ENCODE results near the gene SETBP1.
A peak's percentile ranks its signal among the peaks of the same experiment; 100 is the strongest.

SETBP1 gene

GRCh38 chr18:44836263-44836662, 155.6 kb downstream of the SETBP1 start:
- Histone ChIP-seq H2AK5ac (ENCODE audit: low read depth, low read length) (no peak overlapping the region), H2BK5ac (ENCODE audit: low read length) (no peak overlapping the region), H3K36me3 (replicated peaks in 1 of 2; ENCODE audit: control insufficient read depth in 2 of 2, insufficient read depth in 2 of 2, low read length in 2 of 2) (no peaks in the 10 kb centered on the region), H2BK120ac (ENCODE audit: low read depth, low read length) (no peak overlapping the region), H3K27ac (replicated peaks; ENCODE audit: low read length) (no peak overlapping the region), H4K91ac (ENCODE audit: low read depth, low read length, poor library complexity) (no peak overlapping the region), H3K14ac (ENCODE audit: low read length) (no peak overlapping the region), H3K9me3 (replicated peaks in 1 of 2; ENCODE audit: control insufficient read depth in 2 of 2, insufficient read depth in 1 of 2, low read depth in 1 of 2, low read length in 2 of 2) (no peaks in the 10 kb centered on the region), H3K18ac (ENCODE audit: low read length) (no peak overlapping the region), H2AFZ (ENCODE audit: low read length) (no peak overlapping the region), H3K4me2 (ENCODE audit: insufficient read depth, low read length, poor library complexity, severe bottlenecking) (no peak overlapping the region), H2BK15ac (ENCODE audit: low read length) (no peak overlapping the region), H2BK12ac (ENCODE audit: low read length) (no peak overlapping the region), H4K8ac (ENCODE audit: low read depth, low read length) (no peak overlapping the region), H3K9ac (ENCODE audit: low read depth, low read length, poor library complexity) (no peak overlapping the region), H3K79me1 (ENCODE audit: low read depth, low read length) (no peaks in the 10 kb centered on the region), H3K4ac (ENCODE audit: low read length) (no peak overlapping the region), H3K4me3 (ENCODE audit: low read length in 2 of 2) (no peak overlapping the region), H3K23ac (ENCODE audit: low read depth, low read length, poor library complexity) (no peak overlapping the region), H3K27me3 (ENCODE audit: control insufficient read depth in 3 of 3, insufficient read depth in 3 of 3, low read depth in 1 of 3, low read length in 3 of 3) (no peaks in the 10 kb centered on the region), H3K4me1 (ENCODE audit: control insufficient read depth in 2 of 2, insufficient read depth in 1 of 2, low read depth in 1 of 2, low read length in 2 of 2) (peaks cover 17 to 22% of the 10 kb centered on the region in 2 donors)
- DNase-seq (ENCODE audit: low spot score): no peak
- whole genome bisulfite sequencing, 2 donors (ENCODE audit: extremely low coverage in 2 of 2, insufficient read length in 2 of 2, insufficient replicate concordance in 1 of 2): no CpG with 5 or more reads among the region's 2 CpGs

- Histone ChIP-seq H3K27me3 (ENCODE audit: control insufficient read depth in 3 of 3, insufficient read depth in 3 of 3, low read depth in 1 of 3, low read length in 3 of 3) (no peaks in the 10 kb centered on the region), H3K14ac (ENCODE audit: low read length) (no peak overlapping the region), H2AK5ac (ENCODE audit: low read depth, low read length) (no peak overlapping the region), H4K8ac (ENCODE audit: low read depth, low read length) (no peak overlapping the region), H4K91ac (ENCODE audit: low read depth, low read length, poor library complexity) (no peak overlapping the region), H3K9ac (ENCODE audit: low read depth, low read length, poor library complexity) (no peak overlapping the region), H2BK5ac (ENCODE audit: low read length) (no peak overlapping the region), H2BK15ac (ENCODE audit: low read length) (no peak overlapping the region), H2BK120ac (ENCODE audit: low read depth, low read length) (no peak overlapping the region), H3K9me3 (replicated peaks in 1 of 2; ENCODE audit: control insufficient read depth in 2 of 2, insufficient read depth in 1 of 2, low read depth in 1 of 2, low read length in 2 of 2) (no peaks in the 10 kb centered on the region), H2AFZ (ENCODE audit: low read length) (no peak overlapping the region), H3K4me1 (ENCODE audit: control insufficient read depth in 2 of 2, insufficient read depth in 1 of 2, low read depth in 1 of 2, low read length in 2 of 2) (peaks cover 17 to 25% of the 10 kb centered on the region in 2 donors), H3K4me2 (ENCODE audit: insufficient read depth, low read length, poor library complexity, severe bottlenecking) (no peak overlapping the region), H3K36me3 (replicated peaks in 1 of 2; ENCODE audit: control insufficient read depth in 2 of 2, insufficient read depth in 2 of 2, low read length in 2 of 2) (no peaks in the 10 kb centered on the region), H3K4me3 (ENCODE audit: low read length in 2 of 2) (no peak overlapping the region), H3K18ac (ENCODE audit: low read length) (no peak overlapping the region), H2BK12ac (ENCODE audit: low read length) (no peak overlapping the region), H3K79me1 (ENCODE audit: low read depth, low read length) (no peaks in the 10 kb centered on the region), H3K27ac (replicated peaks; ENCODE audit: low read length) (no peak overlapping the region), H3K23ac (ENCODE audit: low read depth, low read length, poor library complexity) (no peak overlapping the region), H3K4ac (ENCODE audit: low read length) (no peak overlapping the region)
- no CpG with 5 or more reads among the region's 6 CpGs for WGBS, 2 donors (ENCODE audit: extremely low coverage in 2 of 2, insufficient read length in 2 of 2, insufficient replicate concordance in 1 of 2)
- no peak for DNase-seq (ENCODE audit: low spot score)
Observed at GRCh38 chr18:44837482-44838180, 156.9 kb downstream of the SETBP1 start.

GRCh38 chr18:44838971-44839666, 158.4 kb downstream of the SETBP1 start:
- Histone ChIP-seq H3K36me3 (replicated peaks in 1 of 2; ENCODE audit: control insufficient read depth in 2 of 2, insufficient read depth in 2 of 2, low read length in 2 of 2) (no peaks in the 10 kb centered on the region), H3K23ac (ENCODE audit: low read depth, low read length, poor library complexity) (no peak overlapping the region), H3K4me2 (ENCODE audit: insufficient read depth, low read length, poor library complexity, severe bottlenecking) (no peak overlapping the region), H2AK5ac (ENCODE audit: low read depth, low read length) (no peak overlapping the region), H3K14ac (ENCODE audit: low read length) (no peak overlapping the region), H3K9ac (ENCODE audit: low read depth, low read length, poor library complexity) (no peak overlapping the region), H3K27ac (replicated peaks; ENCODE audit: low read length) (no peak overlapping the region), H2BK120ac (ENCODE audit: low read depth, low read length) (no peak overlapping the region), H3K4ac (ENCODE audit: low read length) (no peak overlapping the region), H3K9me3 (replicated peaks in 1 of 2; ENCODE audit: control insufficient read depth in 2 of 2, insufficient read depth in 1 of 2, low read depth in 1 of 2, low read length in 2 of 2) (peaks cover 2 to 6% of the 10 kb centered on the region in 2 donors), H2BK12ac (ENCODE audit: low read length) (no peak overlapping the region), H3K4me3 (ENCODE audit: low read length in 2 of 2) (no peak overlapping the region), H4K91ac (ENCODE audit: low read depth, low read length, poor library complexity) (no peak overlapping the region), H3K79me1 (ENCODE audit: low read depth, low read length) (no peaks in the 10 kb centered on the region), H2AFZ (ENCODE audit: low read length) (no peak overlapping the region), H3K18ac (ENCODE audit: low read length) (no peak overlapping the region), H4K8ac (ENCODE audit: low read depth, low read length) (no peak overlapping the region), H3K27me3 (ENCODE audit: control insufficient read depth in 3 of 3, insufficient read depth in 3 of 3, low read depth in 1 of 3, low read length in 3 of 3) (no peaks in the 10 kb centered on the region), H2BK15ac (ENCODE audit: low read length) (no peak overlapping the region), H2BK5ac (ENCODE audit: low read length) (no peak overlapping the region), H3K4me1 (ENCODE audit: control insufficient read depth in 2 of 2, insufficient read depth in 1 of 2, low read depth in 1 of 2, low read length in 2 of 2) (peaks cover 17 to 25% of the 10 kb centered on the region in 2 donors)
- WGBS, 2 donors (ENCODE audit: extremely low coverage in 2 of 2, insufficient read length in 2 of 2, insufficient replicate concordance in 1 of 2): no CpG with 5 or more reads among the region's 8 CpGs
- peak; percentile 18 for DNase-seq (ENCODE audit: low spot score)

- H4K8ac ChIP-seq (ENCODE audit: low read depth, low read length): no peak overlapping the region
- WGBS, 2 donors (ENCODE audit: extremely low coverage in 2 of 2, insufficient read length in 2 of 2, insufficient replicate concordance in 1 of 2): no CpG with 5 or more reads among the region's 5 CpGs
- no peak overlapping the region for H3K23ac ChIP-seq (ENCODE audit: low read depth, low read length, poor library complexity)
- H2BK5ac ChIP-seq (ENCODE audit: low read length): no peak overlapping the region
- no peak overlapping the region for H2BK15ac ChIP-seq (ENCODE audit: low read length)
- H3K4me3 ChIP-seq (ENCODE audit: low read length in 2 of 2): no peak overlapping the region
- H3K18ac ChIP-seq (ENCODE audit: low read length): no peak overlapping the region
- DNase-seq (ENCODE audit: low spot score): no peak
- no peak overlapping the region for H2AK5ac ChIP-seq (ENCODE audit: low read depth, low read length)
- no peaks in the 10 kb centered on the region for H3K27me3 ChIP-seq (ENCODE audit: control insufficient read depth in 3 of 3, insufficient read depth in 3 of 3, low read depth in 1 of 3, low read length in 3 of 3)
- no peak overlapping the region for H2BK120ac ChIP-seq (ENCODE audit: low read depth, low read length)
- H3K14ac ChIP-seq (ENCODE audit: low read length): no peak overlapping the region
- H2BK12ac ChIP-seq (ENCODE audit: low read length): peak overlapping the region; percentile 47
- H3K4ac ChIP-seq (ENCODE audit: low read length): no peak overlapping the region
- no peaks in the 10 kb centered on the region for H3K79me1 ChIP-seq (ENCODE audit: low read depth, low read length)
- no peak overlapping the region for H4K91ac ChIP-seq (ENCODE audit: low read depth, low read length, poor library complexity)
- H3K9ac ChIP-seq (ENCODE audit: low read depth, low read length, poor library complexity): no peak overlapping the region
- no peak overlapping the region for H3K4me2 ChIP-seq (ENCODE audit: insufficient read depth, low read length, poor library complexity, severe bottlenecking)
- peaks cover 5 to 13% of the 10 kb centered on the region in 2 donors for H3K9me3 ChIP-seq (replicated peaks in 1 of 2; ENCODE audit: control insufficient read depth in 2 of 2, insufficient read depth in 1 of 2, low read depth in 1 of 2, low read length in 2 of 2)
- H2AFZ ChIP-seq (ENCODE audit: low read length): no peak overlapping the region
- H3K36me3 ChIP-seq (replicated peaks in 1 of 2; ENCODE audit: control insufficient read depth in 2 of 2, insufficient read depth in 2 of 2, low read length in 2 of 2): no peaks in the 10 kb centered on the region
- H3K27ac ChIP-seq (replicated peaks; ENCODE audit: low read length): no peak overlapping the region
- H3K4me1 ChIP-seq (ENCODE audit: control insufficient read depth in 2 of 2, insufficient read depth in 1 of 2, low read depth in 1 of 2, low read length in 2 of 2): peaks cover 16 to 18% of the 10 kb centered on the region in 2 donors
Observed at GRCh38 chr18:44840058-44840790, 159.5 kb downstream of the SETBP1 start.

Measured in neuronal stem cell (in vitro differentiated cells).